Stimulated activated CD4-positive, alpha-beta T cell treated with anti-CD3 and anti-CD28 coated beads, Interleukin-2, amount 100 ng/mL, for 4 hours (primary cell): ENCODE data around the gene P2RX2.

Experiments used
- DNase-seq: peaks from one replicate; pipeline ENCODE4 v3.0.0-alpha.2; 2020; ENCODE audit warnings: low read depth

The P2RX2 gene

GRCh38 chr12:132638541-132639408 lies 20.2 kb downstream of the P2RX2 start:
- no peak for DNase-seq

GRCh38 chr12:132639956-132640520 lies 21.5 kb downstream of the P2RX2 start:
- no peak for DNase-seq

GRCh38 chr12:132640936-132641335 lies 22.4 kb downstream of the P2RX2 start:
- no peak for DNase-seq

GRCh38 chr12:132641811-132642650 lies 23.5 kb downstream of the P2RX2 start:
- no peak for DNase-seq

GRCh38 chr12:132642846-132643835 lies 24.6 kb downstream of the P2RX2 start:
- no peak for DNase-seq

- DNase-seq = no peak
These were observed 28.3 kb downstream of the P2RX2 start for GRCh38 chr12:132646850-132647249.

- DNase-seq = no peak
These were observed 29.3 kb downstream of the P2RX2 start for GRCh38 chr12:132647858-132648257.

GRCh38 chr12:132648616-132649225 lies 30.1 kb downstream of the P2RX2 start:
- DNase-seq = no peak

GRCh38 chr12:132649226-132649945 lies 30.8 kb downstream of the P2RX2 start:
- DNase-seq = no peak

- no peak for DNase-seq
These were observed 33.0 kb downstream of the P2RX2 start for GRCh38 chr12:132651444-132652100.

- no peak for DNase-seq
These were observed 35.2 kb downstream of the P2RX2 start for GRCh38 chr12:132653567-132654290.

- no peak for DNase-seq
These were observed 38.6 kb downstream of the P2RX2 start for GRCh38 chr12:132657004-132657727.

- DNase-seq = no peak
These were observed 39.7 kb downstream of the P2RX2 start for GRCh38 chr12:132658149-132658894.

GRCh38 chr12:132659146-132659545 lies 40.6 kb downstream of the P2RX2 start:
- no peak for DNase-seq

GRCh38 chr12:132660052-132660451 lies 41.5 kb downstream of the P2RX2 start:
- no peak for DNase-seq

GRCh38 chr12:132660996-132661395 lies 42.4 kb downstream of the P2RX2 start:
- DNase-seq = no peak

GRCh38 chr12:132661972-132662371 lies 43.4 kb downstream of the P2RX2 start:
- DNase-seq = no peak
